ENCODE results near the gene STAP2. TPM values are rescaled to one million over a fixed set of nuclear protein-coding genes. Genes with fewer than 3 reads are reported as not detected.
A peak's percentile ranks its signal among the peaks of the same experiment; 100 is the strongest.

STAP2 gene
- total RNA-seq, 1 donor from 2014 or later = 6.8 TPM

DNA sequence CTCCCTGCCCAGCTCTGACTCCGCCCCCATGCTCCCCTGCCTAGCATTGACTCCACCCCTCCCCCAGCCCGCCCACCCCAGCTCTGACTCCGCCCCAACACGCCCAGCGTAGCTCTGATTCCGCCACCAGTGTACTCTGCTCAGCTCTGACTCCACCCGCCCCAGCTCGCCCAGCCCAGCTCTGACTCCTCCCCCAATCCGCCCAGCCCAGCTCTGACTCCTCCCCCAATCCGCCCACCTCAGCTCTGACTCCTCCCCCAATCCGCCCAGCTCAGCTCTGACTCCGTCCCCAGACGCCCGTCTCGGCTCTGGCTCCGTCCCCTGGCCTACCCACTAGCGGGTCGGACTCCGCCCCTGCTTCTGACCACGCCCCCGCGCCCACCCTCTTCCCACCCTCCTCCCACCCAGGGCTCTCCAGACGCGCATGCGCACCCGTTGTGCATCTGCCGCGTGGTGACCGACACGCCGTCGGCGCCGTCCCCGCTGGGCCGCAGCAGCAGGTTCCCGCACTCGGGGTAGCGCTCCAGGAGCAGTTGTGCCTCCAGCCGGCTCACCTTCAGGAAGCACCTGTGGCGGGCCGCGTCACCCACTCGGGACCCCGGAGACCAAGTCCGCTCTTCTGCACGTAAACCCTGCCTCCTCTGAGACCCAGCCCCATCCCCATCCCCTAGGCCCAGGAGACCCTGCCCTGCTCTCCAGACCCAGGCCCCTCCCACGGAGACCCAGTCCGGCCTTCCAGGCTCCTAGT is 10.2 kb downstream of the STAP2 start:
- Histone ChIP-seq H3K4me2 (peak overlapping the region; percentile 79), H3K9me3 (ENCODE audit: low read depth) (no peaks in the 10 kb centered on the region), H3K4me3 (peak overlapping the region; percentile 48), H3K27ac (no peak overlapping the region), H3K79me2 (ENCODE audit: low read depth) (no peaks in the 10 kb centered on the region), H3K9ac (no peak overlapping the region), H3K4me1 (peaks cover 3% of the 10 kb centered on the region), H3K36me3 (no peaks in the 10 kb centered on the region), H4K20me1 (ENCODE audit: low read depth) (peaks cover 5% of the 10 kb centered on the region), H2AFZ (replicated peaks) (no peak overlapping the region), H3F3A (ENCODE audit: low read depth) (peaks cover 21% of the 10 kb centered on the region), H3K27me3 (peaks cover 11% of the 10 kb centered on the region)
- H3K4me3 Mint-ChIP-seq = peak overlapping the region; percentile 83
- no peaks in the 10 kb centered on the region for H3K9me3 Mint-ChIP-seq
- peaks cover 4% of the 10 kb centered on the region for H3K36me3 Mint-ChIP-seq
- peaks cover 22% of the 10 kb centered on the region for H3K4me1 Mint-ChIP-seq
- no peak overlapping the region for H3K27ac Mint-ChIP-seq
- H3K27me3 Mint-ChIP-seq (ENCODE audit: insufficient read depth, low read depth) = peaks cover 13% of the 10 kb centered on the region
- DNase-seq (ENCODE audit: low spot score) = peak; percentile 98
- TF ChIP-seq EZH2 (IDR thresholded peaks at IDR 0.05) (no peak), EZH2phosphoT487 (IDR thresholded peaks at IDR 0.05) (no peak)
- TF ChIP-seq, protein P1, sequence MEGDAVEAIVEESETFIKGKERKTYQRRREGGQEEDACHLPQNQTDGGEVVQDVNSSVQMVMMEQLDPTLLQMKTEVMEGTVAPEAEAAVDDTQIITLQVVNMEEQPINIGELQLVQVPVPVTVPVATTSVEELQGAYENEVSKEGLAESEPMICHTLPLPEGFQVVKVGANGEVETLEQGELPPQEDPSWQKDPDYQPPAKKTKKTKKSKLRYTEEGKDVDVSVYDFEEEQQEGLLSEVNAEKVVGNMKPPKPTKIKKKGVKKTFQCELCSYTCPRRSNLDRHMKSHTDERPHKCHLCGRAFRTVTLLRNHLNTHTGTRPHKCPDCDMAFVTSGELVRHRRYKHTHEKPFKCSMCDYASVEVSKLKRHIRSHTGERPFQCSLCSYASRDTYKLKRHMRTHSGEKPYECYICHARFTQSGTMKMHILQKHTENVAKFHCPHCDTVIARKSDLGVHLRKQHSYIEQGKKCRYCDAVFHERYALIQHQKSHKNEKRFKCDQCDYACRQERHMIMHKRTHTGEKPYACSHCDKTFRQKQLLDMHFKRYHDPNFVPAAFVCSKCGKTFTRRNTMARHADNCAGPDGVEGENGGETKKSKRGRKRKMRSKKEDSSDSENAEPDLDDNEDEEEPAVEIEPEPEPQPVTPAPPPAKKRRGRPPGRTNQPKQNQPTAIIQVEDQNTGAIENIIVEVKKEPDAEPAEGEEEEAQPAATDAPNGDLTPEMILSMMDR (IDR thresholded peaks at IDR 0.05) = no peak

GRCh38 chr19:4327877-4328242 is 10.8 kb downstream of the STAP2 start:
- Histone ChIP-seq H3K4me2 (peak overlapping the region; percentile 79), H3K36me3 (no peaks in the 10 kb centered on the region), H2AFZ (replicated peaks) (peak overlapping the region; percentile 73), H3F3A (ENCODE audit: low read depth) (peaks cover 21% of the 10 kb centered on the region), H3K9ac (no peak overlapping the region), H3K27me3 (peaks cover 11% of the 10 kb centered on the region), H3K4me3 (peak overlapping the region; percentile 48), H3K79me2 (ENCODE audit: low read depth) (no peaks in the 10 kb centered on the region), H4K20me1 (ENCODE audit: low read depth) (peaks cover 5% of the 10 kb centered on the region), H3K4me1 (peaks cover 3% of the 10 kb centered on the region), H3K27ac (peak overlapping the region; percentile 47), H3K9me3 (ENCODE audit: low read depth) (no peaks in the 10 kb centered on the region)
- TF ChIP-seq EZH2phosphoT487 (IDR thresholded peaks at IDR 0.05) = no peak
- TF ChIP-seq, protein P1 (IDR thresholded peaks at IDR 0.05) = no peak
- TF ChIP-seq EZH2 (IDR thresholded peaks at IDR 0.05) = no peak
- peaks cover 4% of the 10 kb centered on the region for H3K36me3 Mint-ChIP-seq
- H3K27ac Mint-ChIP-seq = no peak overlapping the region
- peaks cover 22% of the 10 kb centered on the region for H3K4me1 Mint-ChIP-seq
- peaks cover 13% of the 10 kb centered on the region for H3K27me3 Mint-ChIP-seq (ENCODE audit: insufficient read depth, low read depth)
- H3K9me3 Mint-ChIP-seq = no peaks in the 10 kb centered on the region
- H3K4me3 Mint-ChIP-seq = peak overlapping the region; percentile 89
- no peak for DNase-seq (ENCODE audit: low spot score)

DNA sequence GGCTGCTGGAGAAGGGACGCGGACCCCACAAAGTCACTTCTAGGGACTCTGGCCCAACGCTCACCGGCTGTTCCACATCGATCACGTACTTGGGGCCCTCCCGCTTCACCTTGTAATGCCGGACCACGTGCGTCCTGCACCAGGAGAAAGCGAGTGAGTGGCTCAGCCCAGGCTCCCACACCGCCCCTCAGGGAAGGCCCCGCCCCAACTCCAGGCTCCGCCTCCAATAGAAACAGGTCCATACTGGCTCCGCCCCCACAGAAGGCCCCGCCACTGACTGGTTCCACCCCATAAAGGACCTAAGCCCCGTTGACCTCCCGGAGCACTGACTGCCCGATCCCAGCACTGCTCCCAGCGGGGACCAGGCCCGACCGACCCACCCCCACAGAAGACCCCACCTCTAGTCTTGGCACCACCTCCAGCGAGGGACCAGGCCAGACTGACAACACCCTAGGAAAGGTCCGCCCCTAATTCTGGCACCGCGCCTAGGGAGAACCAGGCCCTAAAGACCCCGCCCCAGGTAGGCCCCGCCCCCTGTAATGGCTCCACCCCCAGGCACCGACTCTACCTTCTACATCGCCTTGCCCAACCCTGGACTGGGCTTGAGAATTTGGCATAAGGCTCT is 11.3 kb downstream of the STAP2 start:
- peaks cover 5% of the 10 kb centered on the region for H4K20me1 ChIP-seq (ENCODE audit: low read depth)
- no peaks in the 10 kb centered on the region for H3K79me2 ChIP-seq (ENCODE audit: low read depth)
- H3K9ac ChIP-seq = no peak overlapping the region
- Mint-ChIP-seq H3K27me3 (ENCODE audit: insufficient read depth, low read depth) (peaks cover 13% of the 10 kb centered on the region), H3K36me3 (peaks cover 4% of the 10 kb centered on the region), H3K4me3 (peak overlapping the region; percentile 89), H3K27ac (no peak overlapping the region), H3K9me3 (no peaks in the 10 kb centered on the region), H3K4me1 (peaks cover 22% of the 10 kb centered on the region)
- H3K36me3 ChIP-seq = no peaks in the 10 kb centered on the region
- peak overlapping the region; percentile 73 for H2AFZ ChIP-seq (replicated peaks)
- H3K4me2 ChIP-seq = peak overlapping the region; percentile 79
- H3K4me3 ChIP-seq = peak overlapping the region; percentile 48
- peaks cover 3% of the 10 kb centered on the region for H3K4me1 ChIP-seq
- H3K9me3 ChIP-seq (ENCODE audit: low read depth) = no peaks in the 10 kb centered on the region
- H3K27me3 ChIP-seq = peaks cover 11% of the 10 kb centered on the region
- no peak overlapping the region for H3K27ac ChIP-seq
- TF ChIP-seq, protein P1 (IDR thresholded peaks at IDR 0.05) = no peak
- TF ChIP-seq EZH2phosphoT487 (IDR thresholded peaks at IDR 0.05) (no peak), EZH2 (IDR thresholded peaks at IDR 0.05) (peak; percentile 34)
- H3F3A ChIP-seq (ENCODE audit: low read depth) = peaks cover 21% of the 10 kb centered on the region
- peak; percentile 94 for DNase-seq (ENCODE audit: low spot score)

Measured in neural progenitor cell (in vitro differentiated cells).